ENCODE data around the gene SERINC4. TPM values are rescaled to one million over a fixed set of nuclear protein-coding genes. Genes with fewer than 3 reads are reported as not detected.
A peak's percentile ranks its signal among the peaks of the same experiment; 100 is the strongest.
"Not testable (repeated sequence)": the region's sequence is repeated elsewhere in the genome, so short reads cannot be mapped to it uniquely, and the experiment has no call there.

SERINC4 gene
- total and polyA plus RNA-seq, 3 experiments from 2014 or later: 0.20 to 2.2 (median 0.26) TPM

GRCh38 chr15:43826508-43827341 is 26.7 kb upstream of the SERINC4 start, which contains the start of gene WDR76:
TSS of gene WDR76 (plus strand) at chr15:43827002. CDS start at chr15:43827033, 31 bp downstream.
- Mint-ChIP-seq H3K27ac (peak within 1 kb of the TSS; percentile 90 to 99 (median 93)), H3K4me3 (peak within 1 kb of the TSS; percentile 83 to 95 (median 88)), H3K27me3 (no peaks in the 10 kb centered on the region), H3K36me3 (peaks cover 0 to 15% (median under 1%) of the 10 kb centered on the region in 3 donors), H3K4me1 (peaks cover 43 to 72% (median 56%) of the 10 kb centered on the region in 3 donors), H3K9me3 (no peaks in the 10 kb centered on the region)
- peak within 1 kb of the TSS; percentile 76 for H3K4me3 ChIP-seq (ENCODE audit: low read length)
- peak within 1 kb of the TSS; percentile 57 for H3K27ac ChIP-seq (ENCODE audit: low read depth, low read length)
- peak; percentile 60 to 78 (median 65) for DNase-seq
- no peaks in the 10 kb centered on the region for H3K36me3 ChIP-seq (ENCODE audit: insufficient read depth, low read length)
- no peaks in the 10 kb centered on the region for H3K9me3 ChIP-seq (ENCODE audit: low read length)
- H3K4me1 ChIP-seq (ENCODE audit: insufficient read depth, low read length): peaks cover 49% of the 10 kb centered on the region
- H3K27me3 ChIP-seq (ENCODE audit: insufficient read depth, low read length, poor library complexity, severe bottlenecking): no peaks in the 10 kb centered on the region
- ChIA-PET CTCF (no interaction called here), POLR2A (interaction anchor here (0.5 kb wide), 1 partner anchor 14 kb away, joined by 8 read pairs; no protein-coding TSS in a partner anchor)

GRCh38 chr15:43826029-43826507 is 26.0 kb upstream of the SERINC4 start:
- ChIA-PET CTCF (no interaction called here), POLR2A (no interaction called here)
- Mint-ChIP-seq H3K36me3 (peaks cover 0 to 20% (median 2%) of the 10 kb centered on the region in 3 donors), H3K27ac (peak overlapping the region; percentile 90 to 99 (median 93)), H3K4me1 (peaks cover 46 to 75% (median 59%) of the 10 kb centered on the region in 3 donors), H3K27me3 (no peaks in the 10 kb centered on the region), H3K9me3 (no peaks in the 10 kb centered on the region), H3K4me3 (peak overlapping the region; percentile 83 to 95 (median 88))
- Histone ChIP-seq H3K4me1 (ENCODE audit: insufficient read depth, low read length) (peaks cover 55% of the 10 kb centered on the region), H3K27me3 (ENCODE audit: insufficient read depth, low read length, poor library complexity, severe bottlenecking) (no peaks in the 10 kb centered on the region), H3K4me3 (ENCODE audit: low read length) (peak overlapping the region; percentile 76), H3K27ac (ENCODE audit: low read depth, low read length) (peak overlapping the region; percentile 57), H3K36me3 (ENCODE audit: insufficient read depth, low read length) (no peaks in the 10 kb centered on the region), H3K9me3 (ENCODE audit: low read length) (no peaks in the 10 kb centered on the region)
- DNase-seq: no peak

DNA sequence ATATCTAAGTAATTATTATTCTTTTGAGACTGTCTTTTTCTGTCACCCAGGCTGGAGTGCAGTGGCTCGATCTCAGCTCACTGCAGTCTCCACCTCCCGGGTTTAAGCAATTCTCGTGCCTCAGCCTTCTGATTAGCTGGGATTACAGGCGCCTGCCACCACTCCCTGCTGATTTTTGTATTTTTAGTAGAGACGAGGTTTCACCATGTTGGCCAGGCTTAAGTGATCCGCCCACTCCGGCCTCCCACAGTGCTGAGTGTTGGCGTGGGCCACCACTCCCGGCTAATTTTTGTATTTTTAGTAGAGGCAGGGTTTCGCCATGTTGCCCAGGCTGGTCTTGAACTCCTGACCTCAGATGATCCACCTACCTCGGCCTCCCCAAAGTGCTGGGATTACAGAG is 25.3 kb upstream of the SERINC4 start:
- not testable (repeated sequence) for H3K9me3 ChIP-seq (ENCODE audit: low read length); H3K36me3 ChIP-seq (ENCODE audit: insufficient read depth, low read length); H3K27me3 Mint-ChIP-seq; DNase-seq; H3K4me3 ChIP-seq (ENCODE audit: low read length); H3K9me3 Mint-ChIP-seq; H3K27me3 ChIP-seq (ENCODE audit: insufficient read depth, low read length, poor library complexity, severe bottlenecking)
- Histone ChIP-seq H3K27ac (ENCODE audit: low read depth, low read length) (peak overlapping the region; percentile 97), H3K4me1 (ENCODE audit: insufficient read depth, low read length) (peaks cover 55% of the 10 kb centered on the region)
- Mint-ChIP-seq H3K27ac (peak overlapping the region in 7 of 8 donors; percentile 32 to 93 (median 92)), H3K4me1 (peaks cover 50 to 80% (median 65%) of the 10 kb centered on the region in 3 donors), H3K4me3 (peak overlapping the region; percentile 8 to 100 (median 87)), H3K36me3 (peaks cover 0 to 20% (median 2%) of the 10 kb centered on the region in 3 donors)
- POLR2A ChIA-PET: interaction anchor here (0.6 to 1.8 kb wide), 5 partner anchors 21 to 880 kb away, joined by 3 to 16 read pairs (median 3); partner anchors contain the start of genes ELL3, HYPK and SERINC4
- CTCF ChIA-PET: interaction anchor here (1.2 kb wide), 1 partner anchor 25 kb away, joined by 6 read pairs; the partner anchor contains the start of genes HYPK and SERINC4

GRCh38 chr15:43824302-43825246 is 24.6 kb upstream of the SERINC4 start, which contains the start of gene MFAP1:
TSS of gene MFAP1 (minus strand) at chr15:43824690. CDS start at chr15:43824569, 121 bp downstream.
- H3K27ac ChIP-seq (ENCODE audit: low read depth, low read length): peak within 1 kb of the TSS; percentile 97
- H3K4me1 ChIP-seq (ENCODE audit: insufficient read depth, low read length): peaks cover 55% of the 10 kb centered on the region
- DNase-seq: peak; percentile 86 to 95 (median 89)
- Mint-ChIP-seq H3K36me3 (peaks cover 0 to 22% (median 2%) of the 10 kb centered on the region in 3 donors), H3K4me1 (peaks cover 49 to 78% (median 63%) of the 10 kb centered on the region in 3 donors), H3K27me3 (no peaks in the 10 kb centered on the region), H3K4me3 (peak within 1 kb of the TSS; percentile 94 to 100 (median 99)), H3K9me3 (no peaks in the 10 kb centered on the region), H3K27ac (peak within 1 kb of the TSS; percentile 93 to 99 (median 99))
- ChIA-PET POLR2A (interaction anchor here (0.6 to 1.8 kb wide), 11 partner anchors 20 to 881 kb away, joined by 3 to 16 read pairs (median 4); partner anchors contain the start of genes ELL3, GOLM2, HYPK and SERF2), CTCF (interaction anchor here (0.8 to 1.2 kb wide), 3 partner anchors 24 to 31 kb away, joined by 3 to 6 read pairs (median 3); partner anchors contain the start of genes HYPK and SERINC4)
- no peaks in the 10 kb centered on the region for H3K36me3 ChIP-seq (ENCODE audit: insufficient read depth, low read length)
- no peaks in the 10 kb centered on the region for H3K27me3 ChIP-seq (ENCODE audit: insufficient read depth, low read length, poor library complexity, severe bottlenecking)
- H3K9me3 ChIP-seq (ENCODE audit: low read length): no peaks in the 10 kb centered on the region
- H3K4me3 ChIP-seq (ENCODE audit: low read length): peak within 1 kb of the TSS; percentile 96

- Mint-ChIP-seq H3K9me3 (no peaks in the 10 kb centered on the region), H3K27ac (peak overlapping the region; percentile 30 to 81 (median 56)), H3K27me3 (peaks cover 0 to 1% of the 10 kb centered on the region in 2 donors), H3K4me3 (peak overlapping the region; percentile 3 to 80 (median 38)), H3K4me1 (peaks cover 37 to 62% (median 48%) of the 10 kb centered on the region in 3 donors), H3K36me3 (peaks cover 0 to 32% (median 7%) of the 10 kb centered on the region in 3 donors)
- H3K27me3 ChIP-seq (ENCODE audit: insufficient read depth, low read length, poor library complexity, severe bottlenecking): no peaks in the 10 kb centered on the region
- no peaks in the 10 kb centered on the region for H3K9me3 ChIP-seq (ENCODE audit: low read length)
- H3K36me3 ChIP-seq (ENCODE audit: insufficient read depth, low read length): peaks cover 11% of the 10 kb centered on the region
- no peak overlapping the region for H3K4me3 ChIP-seq (ENCODE audit: low read length)
- POLR2A ChIA-PET: interaction anchor here (0.6 kb wide), 1 partner anchor 535 kb away, joined by 3 read pairs; no protein-coding TSS in a partner anchor
- no peak for DNase-seq
- CTCF ChIA-PET: interaction anchor here (1.0 to 1.6 kb wide), 3 partner anchors 9 to 21 kb away, joined by 3 to 4 read pairs (median 3); partner anchors contain the start of gene HYPK
- peaks cover 41% of the 10 kb centered on the region for H3K4me1 ChIP-seq (ENCODE audit: insufficient read depth, low read length)
- H3K27ac ChIP-seq (ENCODE audit: low read depth, low read length): no peak overlapping the region
These were observed 21.5 kb upstream of the SERINC4 start for GRCh38 chr15:43821505-43821904.

DNA sequence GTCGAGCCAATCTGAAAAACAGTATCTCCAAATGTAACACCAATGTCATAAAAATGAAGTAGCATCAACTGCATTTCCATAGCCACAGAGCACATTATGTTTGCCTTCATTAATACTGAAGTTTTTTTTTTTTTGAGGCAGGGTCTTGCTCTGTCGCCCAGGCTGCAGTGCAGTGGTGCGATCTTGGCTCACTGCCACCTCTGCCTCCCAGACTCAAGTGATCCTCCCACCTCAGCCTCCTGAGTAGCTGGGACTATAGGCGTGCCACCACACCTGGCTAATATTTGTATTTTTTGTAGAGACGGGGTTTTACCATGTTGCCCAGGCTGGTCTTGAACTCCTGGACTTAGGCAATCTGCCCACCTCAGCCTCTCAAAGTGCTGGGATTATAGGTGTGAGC is 15.0 kb upstream of the SERINC4 start:
- Mint-ChIP-seq H3K27ac (peak overlapping the region in 3 of 8 donors; percentile 10 to 77 (median 66)), H3K4me1 (peaks cover 10 to 12% (median 11%) of the 10 kb centered on the region in 3 donors), H3K36me3 (peaks cover 12 to 69% (median 24%) of the 10 kb centered on the region in 3 donors)
- DNase-seq; H3K9me3 Mint-ChIP-seq; H3K4me1 ChIP-seq (ENCODE audit: insufficient read depth, low read length); H3K4me3 Mint-ChIP-seq; H3K27me3 Mint-ChIP-seq; POLR2A ChIA-PET; H3K27me3 ChIP-seq (ENCODE audit: insufficient read depth, low read length, poor library complexity, severe bottlenecking); H3K9me3 ChIP-seq (ENCODE audit: low read length); H3K4me3 ChIP-seq (ENCODE audit: low read length); H3K27ac ChIP-seq (ENCODE audit: low read depth, low read length): not testable (repeated sequence)
- CTCF ChIA-PET: interaction anchor here (0.9 kb wide), 1 partner anchor 38 kb away, joined by 3 read pairs; the partner anchor contains the start of gene ELL3
- H3K36me3 ChIP-seq (ENCODE audit: insufficient read depth, low read length): peaks cover 45% of the 10 kb centered on the region

Measured in CD8-positive, alpha-beta memory T cell (primary cell).